ENCODE measurements around the gene CPD. TPM values are rescaled to one million over a fixed set of nuclear protein-coding genes. Genes with fewer than 3 reads are reported as not detected.
"Not testable (repeated sequence)": the region's sequence is repeated elsewhere in the genome, so short reads cannot be mapped to it uniquely, and the experiment has no call there.

The CPD gene
- total RNA-seq, 1 donor: 141 TPM

DNA sequence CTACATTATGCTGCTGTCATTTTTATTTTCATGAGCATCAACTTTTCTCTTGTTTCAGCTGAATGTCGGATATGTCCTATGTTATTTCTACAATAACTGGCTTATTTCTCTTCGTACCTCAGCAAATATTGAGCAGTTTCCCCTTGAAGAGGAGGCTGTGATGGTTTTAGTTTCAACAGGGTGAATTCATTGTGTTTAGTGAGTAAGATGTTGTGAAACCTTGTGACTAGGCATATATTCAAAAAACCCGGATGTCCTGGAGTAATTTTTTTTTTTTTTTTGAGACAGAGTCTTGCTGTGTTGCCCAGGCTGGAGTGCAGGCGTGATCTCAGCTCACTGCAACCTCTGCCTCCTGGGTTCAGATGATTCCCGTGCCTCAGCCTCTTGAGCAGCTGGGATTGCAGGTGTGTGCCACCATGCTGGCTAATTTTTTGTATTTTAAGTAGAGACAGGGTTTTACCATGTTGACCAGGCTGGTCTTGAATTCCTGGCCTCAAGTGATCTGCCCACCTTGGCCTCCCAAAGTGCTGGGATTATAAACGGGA, 11.1 kb downstream of the CPD start:
- peaks cover 17% of the 10 kb centered on the region for H3K4me1 ChIP-seq (ENCODE audit: insufficient read depth, low read length)
- no peaks in the 10 kb centered on the region for H3K27me3 ChIP-seq (ENCODE audit: insufficient read depth, low read length)
- no peak overlapping the region for H3K4me3 ChIP-seq (ENCODE audit: low read length)
- no peaks in the 10 kb centered on the region for H3K9me3 ChIP-seq (ENCODE audit: low read depth, low read length)

DNA sequence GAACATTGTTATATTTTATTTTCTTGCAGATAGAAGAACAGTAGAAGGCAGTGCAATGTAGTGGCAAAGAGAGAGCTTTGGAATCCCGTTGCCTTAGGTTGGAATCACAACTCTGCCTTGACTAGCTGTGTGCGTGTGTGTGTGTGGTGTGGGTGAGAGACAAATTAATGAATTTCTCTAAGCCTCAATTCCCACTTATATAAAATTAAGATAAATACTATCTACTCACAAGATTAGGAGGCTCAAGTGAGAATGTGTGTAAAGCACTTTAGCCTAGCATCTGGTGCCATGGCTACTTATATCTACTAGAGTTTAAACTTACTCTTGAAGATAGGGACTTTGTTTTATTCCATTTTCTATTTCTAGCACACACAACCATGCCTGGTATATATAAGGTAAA, 12.8 kb downstream of the CPD start:
- peaks cover 17% of the 10 kb centered on the region for H3K4me1 ChIP-seq (ENCODE audit: insufficient read depth, low read length)
- no peaks in the 10 kb centered on the region for H3K27me3 ChIP-seq (ENCODE audit: insufficient read depth, low read length)
- no peaks in the 10 kb centered on the region for H3K9me3 ChIP-seq (ENCODE audit: low read depth, low read length)
- no peak overlapping the region for H3K4me3 ChIP-seq (ENCODE audit: low read length)

DNA sequence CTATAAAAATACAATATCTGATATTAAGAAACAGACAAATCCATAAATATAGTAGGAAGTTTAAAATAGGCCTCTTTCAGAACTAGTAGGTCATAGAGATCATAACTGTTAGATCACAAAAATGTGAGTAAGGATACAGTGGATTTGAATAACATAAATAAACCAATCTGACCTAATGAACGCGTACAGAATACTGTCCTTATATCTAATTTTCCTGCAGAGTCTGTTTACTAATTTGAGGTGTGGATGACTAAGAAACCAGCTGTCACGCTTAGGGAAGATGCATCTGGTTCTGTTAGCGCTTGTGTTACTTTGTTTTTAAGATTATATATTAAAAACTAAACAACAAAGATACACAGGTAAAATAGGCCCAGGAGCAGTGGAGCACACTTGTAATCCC, 14.8 kb downstream of the CPD start:
- Histone ChIP-seq H3K4me3 (ENCODE audit: low read length) (no peak overlapping the region), H3K4me1 (ENCODE audit: insufficient read depth, low read length) (peaks cover 17% of the 10 kb centered on the region), H3K27me3 (ENCODE audit: insufficient read depth, low read length) (no peaks in the 10 kb centered on the region), H3K9me3 (ENCODE audit: low read depth, low read length) (no peaks in the 10 kb centered on the region)

DNA sequence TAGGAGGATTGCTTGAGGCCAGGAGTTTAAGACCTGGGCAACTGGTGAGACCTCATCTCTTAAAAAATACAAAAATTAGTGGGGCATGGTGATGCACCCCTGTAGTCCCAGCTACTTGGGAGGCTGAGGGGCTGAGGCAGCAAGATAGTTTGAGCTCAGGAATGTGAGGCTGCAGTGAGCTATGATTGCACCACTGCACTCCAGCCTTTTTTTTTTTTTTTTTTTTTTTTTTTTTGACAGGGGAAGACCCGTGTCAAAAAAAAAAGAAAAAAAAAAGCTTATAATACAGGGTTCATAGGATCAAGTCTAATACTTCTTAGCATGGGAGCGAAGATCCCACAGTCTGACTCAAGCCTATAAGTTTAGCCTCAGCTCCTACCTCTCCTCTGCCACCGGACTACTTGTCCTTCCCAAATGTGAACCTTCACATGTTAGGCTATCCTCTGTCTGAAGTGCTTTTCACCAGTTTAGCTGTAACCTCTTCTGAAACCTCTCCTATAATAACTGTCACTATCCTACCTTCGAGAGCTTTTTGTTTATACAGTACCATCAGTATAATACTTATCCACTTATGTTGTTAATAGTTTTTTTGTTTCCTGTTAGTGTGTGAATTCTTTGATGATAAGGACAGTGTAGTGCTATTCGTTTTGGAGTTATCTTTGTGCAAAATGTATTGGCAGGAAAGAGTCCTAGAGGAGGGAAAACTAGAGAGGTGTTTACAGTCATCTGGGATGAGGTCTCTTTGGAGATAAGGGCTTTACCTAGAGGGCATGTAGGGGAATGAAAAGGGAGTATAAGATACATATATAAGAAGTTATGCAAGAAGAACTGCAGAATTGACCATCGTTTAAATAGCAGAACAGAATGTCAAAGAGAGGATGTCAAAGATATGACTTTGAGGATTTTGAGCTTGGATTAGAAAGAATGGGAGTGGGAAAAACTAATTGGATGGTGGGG, 15.5 kb downstream of the CPD start:
- Histone ChIP-seq H3K9me3 (ENCODE audit: low read depth, low read length) (no peaks in the 10 kb centered on the region), H3K27me3 (ENCODE audit: insufficient read depth, low read length) (no peaks in the 10 kb centered on the region), H3K4me3 (ENCODE audit: low read length) (no peak overlapping the region), H3K4me1 (ENCODE audit: insufficient read depth, low read length) (peaks cover 11% of the 10 kb centered on the region)

DNA sequence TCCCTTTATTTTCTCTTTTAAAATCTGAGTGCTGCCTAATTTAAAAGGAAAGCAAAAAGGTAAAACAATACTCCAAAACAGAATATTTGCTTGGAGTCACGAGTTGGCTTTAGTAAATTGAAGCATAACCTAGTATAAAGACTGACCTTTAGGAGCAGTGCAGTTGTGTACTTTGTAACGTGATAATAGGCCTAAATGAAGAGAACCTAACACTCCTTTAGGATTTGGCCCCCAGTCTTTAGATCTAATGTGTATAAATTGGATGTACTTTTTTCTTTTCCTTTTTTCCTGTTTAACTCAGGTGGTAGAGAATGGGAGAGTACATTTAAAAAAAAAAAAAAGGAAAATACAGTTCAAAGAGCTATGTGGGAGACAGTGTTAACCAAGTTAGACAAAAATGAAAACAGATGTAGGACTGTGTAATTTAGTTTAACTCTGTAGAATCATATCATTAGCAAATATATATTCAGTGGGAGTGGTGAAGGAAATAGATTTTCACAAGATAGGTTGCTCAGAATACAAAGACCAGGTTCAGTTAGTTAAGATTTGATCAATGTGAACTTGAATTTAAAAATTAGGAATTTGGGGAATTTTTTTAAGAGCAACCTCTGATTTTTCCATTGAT, 16.8 kb downstream of the CPD start:
- Histone ChIP-seq H3K9me3 (ENCODE audit: low read depth, low read length) (no peaks in the 10 kb centered on the region), H3K4me1 (ENCODE audit: insufficient read depth, low read length) (peaks cover under 1% of the 10 kb centered on the region)

DNA sequence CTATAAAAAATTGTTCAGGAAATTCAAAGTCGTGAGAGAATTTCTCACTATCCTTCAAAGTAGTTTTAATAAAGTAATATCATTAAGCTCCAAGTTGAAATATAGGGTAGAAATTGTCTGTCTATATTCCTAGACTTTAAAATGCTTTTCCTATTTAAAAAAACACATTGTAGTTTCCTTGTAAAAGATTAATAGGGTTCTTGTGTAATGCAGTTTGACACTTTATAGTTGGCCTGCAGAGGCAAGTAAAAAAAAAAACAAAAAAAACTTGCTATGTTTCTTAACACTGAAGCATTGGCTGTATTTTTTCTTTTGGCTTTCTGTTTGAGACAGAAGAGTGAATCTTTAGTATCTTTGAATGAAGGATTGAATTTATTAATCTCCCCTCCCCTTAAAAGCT, 17.4 kb downstream of the CPD start:
- Histone ChIP-seq H3K4me1 (ENCODE audit: insufficient read depth, low read length) (no peaks in the 10 kb centered on the region), H3K9me3 (ENCODE audit: low read depth, low read length) (no peaks in the 10 kb centered on the region), H3K27me3 (ENCODE audit: insufficient read depth, low read length) (no peaks in the 10 kb centered on the region), H3K4me3 (ENCODE audit: low read length) (no peak overlapping the region)

More for the DNA sequence above, 16.8 kb downstream of the CPD start:
- Histone ChIP-seq H3K27me3 (ENCODE audit: insufficient read depth, low read length) (no peaks in the 10 kb centered on the region), H3K4me3 (ENCODE audit: low read length) (no peak overlapping the region)

DNA sequence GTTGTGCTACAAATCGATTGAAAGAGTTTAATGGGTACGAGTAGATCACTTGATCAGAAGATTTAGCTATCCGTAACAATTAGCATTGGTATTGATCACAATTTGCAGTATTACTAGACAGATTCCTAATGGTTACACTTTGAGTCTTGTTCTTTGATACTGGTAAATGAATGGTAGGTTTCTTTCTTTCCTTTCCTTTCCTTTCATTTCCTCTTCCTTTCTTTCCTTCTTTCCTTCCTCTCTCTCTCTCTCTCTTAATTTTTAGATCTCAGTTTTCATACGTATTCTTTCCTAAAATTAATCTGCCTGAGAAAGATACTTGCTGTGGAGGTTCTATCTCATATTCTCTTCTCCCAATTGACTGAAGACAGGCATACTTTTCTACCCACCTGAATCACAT, 17.9 kb downstream of the CPD start:
- Histone ChIP-seq H3K27me3 (ENCODE audit: insufficient read depth, low read length) (no peaks in the 10 kb centered on the region), H3K9me3 (ENCODE audit: low read depth, low read length) (no peaks in the 10 kb centered on the region), H3K4me1 (ENCODE audit: insufficient read depth, low read length) (no peaks in the 10 kb centered on the region), H3K4me3 (ENCODE audit: low read length) (no peak overlapping the region)

DNA sequence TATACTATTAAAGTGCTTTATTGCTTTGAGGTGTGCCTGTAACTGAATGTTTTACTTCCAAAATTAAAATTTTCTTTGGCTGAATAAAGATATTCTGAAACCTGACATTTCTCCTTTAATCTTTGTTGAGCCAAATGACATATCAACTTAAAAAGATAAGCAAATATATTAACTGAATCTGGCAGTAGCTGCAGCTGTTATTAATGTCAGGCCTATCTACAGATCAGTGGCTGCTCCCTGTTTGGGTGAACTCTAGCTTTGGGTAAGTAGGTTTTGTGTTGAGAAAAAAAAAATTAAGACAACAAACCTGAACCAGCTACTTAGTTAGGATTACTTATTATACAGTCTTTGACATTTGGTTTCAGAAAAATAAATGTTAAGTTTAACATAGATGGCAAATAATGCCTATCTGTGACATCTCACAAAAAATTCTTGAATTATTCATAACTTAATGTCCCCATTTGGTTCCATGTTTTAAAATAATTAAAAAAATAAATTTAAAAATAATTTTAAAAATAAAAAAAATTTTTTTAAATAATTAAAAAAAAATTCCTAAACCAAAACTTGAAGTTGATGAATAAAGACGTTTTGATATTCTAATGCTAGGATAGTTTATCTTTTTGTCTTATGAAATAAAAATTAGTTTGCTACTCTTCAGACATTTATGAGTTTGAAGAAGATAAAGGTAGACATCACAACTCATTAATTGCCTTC, 19.8 kb downstream of the CPD start:
- no peaks in the 10 kb centered on the region for H3K9me3 ChIP-seq (ENCODE audit: low read depth, low read length)
- H3K4me1 ChIP-seq (ENCODE audit: insufficient read depth, low read length): no peaks in the 10 kb centered on the region
- no peaks in the 10 kb centered on the region for H3K27me3 ChIP-seq (ENCODE audit: insufficient read depth, low read length)
- no peak overlapping the region for H3K4me3 ChIP-seq (ENCODE audit: low read length)

DNA sequence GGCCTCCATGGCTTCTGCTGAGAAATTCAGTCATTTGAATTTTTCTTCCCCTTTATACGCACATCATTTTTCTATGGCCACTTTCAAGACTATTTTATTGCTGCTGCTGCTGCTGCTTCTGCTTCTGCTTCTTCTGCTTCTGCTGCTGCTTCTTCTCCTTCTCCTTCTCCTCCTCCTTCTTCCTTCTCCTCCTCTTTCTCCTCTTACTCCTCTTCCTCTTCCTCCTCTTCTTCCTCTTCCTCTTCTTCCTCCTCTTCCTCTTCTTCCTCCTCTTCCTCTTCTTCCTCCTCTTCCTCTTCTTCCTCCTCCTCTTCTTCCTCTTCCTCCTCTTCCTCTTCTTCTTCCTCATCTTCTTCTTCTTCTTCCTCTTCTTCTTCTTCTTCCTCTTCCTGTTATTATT, 22.4 kb downstream of the CPD start:
- Histone ChIP-seq H3K4me1 (ENCODE audit: insufficient read depth, low read length) (no peaks in the 10 kb centered on the region), H3K4me3 (ENCODE audit: low read length) (no peak overlapping the region), H3K27me3 (ENCODE audit: insufficient read depth, low read length) (no peaks in the 10 kb centered on the region), H3K9me3 (ENCODE audit: low read depth, low read length) (no peaks in the 10 kb centered on the region)

DNA sequence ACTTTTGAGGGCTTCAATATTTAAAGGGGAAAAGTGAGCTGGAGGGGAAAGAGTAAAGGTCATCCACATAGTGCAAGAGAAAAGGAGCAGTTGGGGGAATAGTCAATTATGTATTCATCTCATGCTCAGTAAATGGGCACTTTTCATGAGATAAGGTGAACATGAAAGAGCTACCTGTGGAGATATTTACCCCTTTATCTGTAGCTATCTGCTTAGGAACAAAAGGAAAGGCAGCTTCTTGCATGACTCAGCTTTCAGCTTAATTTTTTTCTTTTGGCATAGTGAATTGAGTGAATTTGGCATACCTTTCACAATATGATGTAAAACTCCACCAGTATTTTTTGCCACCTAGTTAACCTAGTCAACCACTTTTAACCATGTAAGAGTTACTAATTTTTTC, 26.4 kb downstream of the CPD start:
- Histone ChIP-seq H3K9me3 (ENCODE audit: low read depth, low read length) (no peaks in the 10 kb centered on the region), H3K27me3 (ENCODE audit: insufficient read depth, low read length) (no peaks in the 10 kb centered on the region), H3K4me1 (ENCODE audit: insufficient read depth, low read length) (no peaks in the 10 kb centered on the region), H3K4me3 (ENCODE audit: low read length) (no peak overlapping the region)

DNA sequence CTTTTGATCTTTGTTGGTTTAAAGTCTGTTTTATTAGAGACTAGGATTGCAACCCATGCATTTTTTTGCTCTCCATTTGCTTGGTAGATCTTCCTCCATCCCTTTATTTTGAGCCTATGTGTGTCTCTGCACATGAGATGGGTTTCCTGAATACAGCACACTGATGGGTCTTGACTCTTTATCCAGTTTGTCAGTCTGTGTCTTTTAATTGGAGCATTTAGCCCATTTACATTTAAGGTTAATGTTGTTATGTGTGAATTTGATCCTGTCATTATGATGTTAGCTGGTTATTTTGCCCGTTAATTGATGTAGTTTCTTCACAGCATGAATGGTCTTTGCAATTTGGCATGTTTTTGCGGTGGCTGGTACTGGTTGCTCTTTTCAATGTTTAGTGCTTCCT, 31.9 kb downstream of the CPD start:
- H3K4me3 ChIP-seq (ENCODE audit: low read length); H3K9me3 ChIP-seq (ENCODE audit: low read depth, low read length); H3K4me1 ChIP-seq (ENCODE audit: insufficient read depth, low read length); H3K27me3 ChIP-seq (ENCODE audit: insufficient read depth, low read length): not testable (repeated sequence)

DNA sequence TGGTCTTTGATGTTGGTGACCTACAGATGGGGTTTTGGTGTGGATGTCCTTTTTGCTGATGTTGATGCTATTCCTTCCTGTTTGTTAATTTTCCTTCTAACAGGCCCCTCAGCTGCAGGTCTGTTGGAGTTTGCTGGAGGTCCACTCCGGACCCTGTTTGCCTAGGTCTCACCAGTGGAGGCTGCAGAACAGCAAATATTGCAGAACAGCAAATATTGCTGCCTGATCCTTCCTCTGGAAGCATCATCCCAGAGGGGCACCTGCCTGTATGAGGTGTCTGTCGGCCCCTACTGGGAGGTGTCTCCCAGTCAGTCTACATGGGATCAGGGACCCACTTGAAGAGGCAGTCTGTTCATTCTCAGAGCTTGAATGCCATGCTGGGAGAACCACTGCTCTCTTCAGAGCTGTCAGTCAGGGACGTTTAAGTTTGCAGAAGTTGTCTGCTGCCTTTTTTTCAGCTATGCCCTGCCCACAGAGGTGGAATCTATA, 33.3 kb downstream of the CPD start:
- not testable (repeated sequence) for H3K9me3 ChIP-seq (ENCODE audit: low read depth, low read length); H3K4me3 ChIP-seq (ENCODE audit: low read length); H3K27me3 ChIP-seq (ENCODE audit: insufficient read depth, low read length); H3K4me1 ChIP-seq (ENCODE audit: insufficient read depth, low read length)

DNA sequence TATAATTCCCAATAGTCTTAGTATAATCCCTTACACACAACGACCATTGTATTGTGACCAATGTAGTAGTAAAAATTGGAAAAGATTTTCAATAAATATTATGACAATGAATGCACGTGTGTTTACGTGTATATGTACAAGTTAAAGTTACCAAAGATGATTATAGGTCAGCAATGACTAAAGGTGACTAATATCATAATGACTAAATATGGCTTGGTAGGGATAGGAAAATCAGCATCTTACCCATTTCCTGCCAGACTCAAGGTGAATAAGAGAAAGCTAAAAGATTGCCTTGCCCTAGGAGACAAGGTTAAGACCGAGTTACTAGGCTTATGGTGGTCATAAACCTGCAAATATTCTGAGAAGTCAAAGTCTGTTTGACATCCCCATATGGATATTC, 34.4 kb downstream of the CPD start:
- no peaks in the 10 kb centered on the region for H3K4me1 ChIP-seq (ENCODE audit: insufficient read depth, low read length)
- no peak overlapping the region for H3K4me3 ChIP-seq (ENCODE audit: low read length)
- no peaks in the 10 kb centered on the region for H3K9me3 ChIP-seq (ENCODE audit: low read depth, low read length)
- no peaks in the 10 kb centered on the region for H3K27me3 ChIP-seq (ENCODE audit: insufficient read depth, low read length)

DNA sequence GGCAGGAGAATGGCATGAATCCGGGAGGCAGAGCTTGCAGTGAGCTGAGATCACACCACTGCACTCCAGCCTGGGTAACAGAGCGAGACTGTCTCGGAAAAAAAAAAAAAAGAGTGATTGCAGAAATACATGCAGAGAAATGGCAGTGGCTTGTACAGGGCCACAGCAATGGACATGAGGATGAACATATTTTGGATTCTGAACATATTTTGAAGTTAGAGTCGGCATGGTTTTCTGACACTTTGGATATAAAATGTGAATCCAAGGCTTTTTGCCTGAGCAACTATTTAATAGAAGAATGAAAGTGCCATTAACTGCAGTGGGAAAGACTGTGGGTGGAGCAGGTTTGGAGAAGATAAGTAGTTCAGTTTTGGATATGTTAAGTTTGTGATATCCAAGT, 35.8 kb downstream of the CPD start:
- H3K4me1 ChIP-seq (ENCODE audit: insufficient read depth, low read length): no peaks in the 10 kb centered on the region
- no peaks in the 10 kb centered on the region for H3K9me3 ChIP-seq (ENCODE audit: low read depth, low read length)

DNA sequence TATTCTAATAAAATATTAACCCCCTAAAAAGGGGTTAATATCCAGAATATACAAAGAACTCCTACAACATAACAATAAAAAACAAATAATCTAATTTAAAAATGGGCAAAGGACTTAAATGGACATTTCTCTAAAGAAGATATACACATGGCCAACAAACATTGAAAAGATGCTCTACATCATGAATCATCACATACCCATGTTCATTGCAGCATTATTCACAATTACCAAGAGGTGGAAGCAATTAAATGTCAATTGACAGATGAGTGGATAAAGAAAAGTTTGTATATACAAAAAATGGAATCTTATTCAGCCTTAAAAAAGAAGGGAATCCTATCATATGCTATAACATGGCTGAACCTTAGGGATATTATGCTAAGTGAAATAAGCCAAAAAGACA, 36.8 kb downstream of the CPD start:
- no peaks in the 10 kb centered on the region for H3K9me3 ChIP-seq (ENCODE audit: low read depth, low read length)
- H3K4me3 ChIP-seq (ENCODE audit: low read length): no peak overlapping the region
- no peaks in the 10 kb centered on the region for H3K27me3 ChIP-seq (ENCODE audit: insufficient read depth, low read length)
- no peaks in the 10 kb centered on the region for H3K4me1 ChIP-seq (ENCODE audit: insufficient read depth, low read length)

More for the DNA sequence above, 35.8 kb downstream of the CPD start:
- Histone ChIP-seq H3K4me3 (ENCODE audit: low read length) (no peak overlapping the region), H3K27me3 (ENCODE audit: insufficient read depth, low read length) (no peaks in the 10 kb centered on the region)
